Brain microvascular endothelial cell (primary cell): ENCODE measurements around the gene RBM5.

ENCODE experiments used
- DNase-seq: peaks from one replicate; pipeline ENCODE4 v3.0.0-alpha.2; 2020
- H3K27ac ChIP-seq: fragments of 250-450 bp; sonication (Bioruptor Pico); 2 replicates; pipeline ENCODE4 v1.5.1; 2020; ENCODE audit warnings: mild to moderate bottlenecking, moderate library complexity
- H3K27me3 ChIP-seq: fragments of 250-450 bp; sonication (Bioruptor Pico); replicated peaks from 2 replicates; pipeline ENCODE4 v1.5.1; 2020; ENCODE audit warnings: mild to moderate bottlenecking
- H3K36me3 ChIP-seq: fragments of 250-450 bp; sonication (Bioruptor Pico); replicated peaks from 2 replicates; pipeline ENCODE4 v1.5.1; 2020; ENCODE audit warnings: mild to moderate bottlenecking
- H3K4me3 ChIP-seq: 2 replicates; pipeline ENCODE4 v1.5.1; 2011; ENCODE audit warnings: low read depth, mild to moderate bottlenecking, control low read depth, low read length, moderate library complexity
- CTCF ChIP-seq: IDR thresholded peaks from 2 replicates; pipeline ENCODE4 v1.5.1; 2011; ENCODE audit warnings: low read depth, mild to moderate bottlenecking, moderate library complexity, low read length, control low read depth, inconsistent platforms; ENCODE audit errors: missing control alignments
- in situ Hi-C: cut with HindIII; loops from 2 replicates; pipeline ENCODE4 v1.10.0; 2017; ENCODE audit warnings: low sequenced_read_pairs, low pct_ligation_motif_present

RBM5 gene

DNA sequence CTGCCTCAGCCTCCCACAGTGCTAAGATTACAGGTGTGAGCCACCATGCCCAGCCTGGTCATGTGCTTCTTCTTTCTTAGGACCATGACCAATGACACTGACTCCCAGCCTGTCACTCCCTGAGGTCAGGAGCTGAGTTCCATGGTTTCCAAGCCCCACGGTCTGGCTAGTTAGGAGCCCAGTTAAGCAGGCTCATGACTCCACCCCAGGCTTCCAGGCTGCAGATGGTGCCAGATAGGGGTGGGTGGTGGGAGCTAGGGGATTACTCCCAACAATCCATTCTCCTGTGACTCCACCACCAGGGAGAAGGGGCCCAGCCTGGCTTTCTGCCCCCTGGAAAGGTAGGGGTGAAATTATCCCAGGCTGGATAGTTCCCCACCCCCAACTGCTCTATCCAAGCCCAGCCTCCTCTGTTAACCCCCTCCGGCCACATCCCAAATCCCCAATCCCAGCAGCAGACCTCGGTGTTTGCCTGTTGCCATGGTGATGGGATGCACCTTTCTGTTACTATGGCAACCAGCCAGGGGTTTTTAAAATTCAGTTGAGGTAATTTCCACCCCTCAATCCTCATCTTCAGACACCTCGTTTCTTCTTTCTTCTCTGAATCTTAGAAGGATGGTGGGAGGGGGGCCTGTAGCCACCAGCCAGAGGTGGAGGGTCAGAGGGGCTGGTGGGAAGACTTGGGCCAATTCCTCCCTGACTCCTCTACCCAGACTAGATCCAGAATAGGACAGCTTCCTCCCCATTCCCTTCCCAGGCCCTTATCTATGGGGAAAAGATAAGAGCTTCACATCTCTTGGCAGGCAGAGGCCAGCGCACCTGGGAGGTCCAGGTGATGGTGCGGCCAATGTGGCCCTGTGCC is 43.9 kb downstream of the RBM5 start:
- no peak overlapping the region for H3K4me3 ChIP-seq
- no peaks in the 10 kb centered on the region for H3K36me3 ChIP-seq
- H3K27me3 ChIP-seq = no peaks in the 10 kb centered on the region
- DNase-seq = no peak
- H3K27ac ChIP-seq = no peak overlapping the region
- in situ Hi-C loops = no loop called here
- TF ChIP-seq CTCF = no peak

- no peak overlapping the region for H3K27ac ChIP-seq
- TF ChIP-seq CTCF = no peak
- in situ Hi-C loops = no loop called here
- no peaks in the 10 kb centered on the region for H3K27me3 ChIP-seq
- H3K4me3 ChIP-seq = no peak overlapping the region
- no peak for DNase-seq
- no peaks in the 10 kb centered on the region for H3K36me3 ChIP-seq
Measured at GRCh38 chr3:50133283-50133615, 44.5 kb downstream of the RBM5 start.

DNA sequence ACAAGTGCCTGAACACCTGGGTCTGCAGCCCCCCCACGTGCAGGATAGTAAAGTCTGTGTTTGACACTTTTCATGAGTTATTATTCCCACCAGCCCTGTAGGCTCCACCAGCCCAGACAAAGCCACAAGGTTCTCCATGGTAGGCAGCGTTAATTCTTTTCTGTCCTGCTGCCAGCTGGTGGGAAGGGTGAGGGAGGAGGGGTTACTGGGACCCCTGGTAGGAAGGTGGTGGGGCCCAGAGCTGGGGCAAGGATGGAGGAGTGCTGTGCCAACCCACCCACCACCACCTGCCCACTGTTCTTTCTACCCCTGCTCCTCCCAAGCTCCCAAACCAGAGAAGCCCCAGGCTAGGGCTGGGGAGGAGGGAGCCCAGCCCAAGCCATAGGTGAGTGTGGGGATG is 45.6 kb downstream of the RBM5 start:
- Histone ChIP-seq H3K4me3 (no peak overlapping the region), H3K36me3 (no peaks in the 10 kb centered on the region), H3K27ac (no peak overlapping the region), H3K27me3 (no peaks in the 10 kb centered on the region)
- no peak for DNase-seq
- in situ Hi-C loops = no loop called here
- TF ChIP-seq CTCF = no peak

GRCh38 chr3:50135964-50136363 is 47.2 kb downstream of the RBM5 start:
- no peak for DNase-seq
- no peak for TF ChIP-seq CTCF
- H3K27me3 ChIP-seq = no peaks in the 10 kb centered on the region
- H3K36me3 ChIP-seq = no peaks in the 10 kb centered on the region
- no peak overlapping the region for H3K4me3 ChIP-seq
- no peak overlapping the region for H3K27ac ChIP-seq
- in situ Hi-C loops = no loop called here

DNA sequence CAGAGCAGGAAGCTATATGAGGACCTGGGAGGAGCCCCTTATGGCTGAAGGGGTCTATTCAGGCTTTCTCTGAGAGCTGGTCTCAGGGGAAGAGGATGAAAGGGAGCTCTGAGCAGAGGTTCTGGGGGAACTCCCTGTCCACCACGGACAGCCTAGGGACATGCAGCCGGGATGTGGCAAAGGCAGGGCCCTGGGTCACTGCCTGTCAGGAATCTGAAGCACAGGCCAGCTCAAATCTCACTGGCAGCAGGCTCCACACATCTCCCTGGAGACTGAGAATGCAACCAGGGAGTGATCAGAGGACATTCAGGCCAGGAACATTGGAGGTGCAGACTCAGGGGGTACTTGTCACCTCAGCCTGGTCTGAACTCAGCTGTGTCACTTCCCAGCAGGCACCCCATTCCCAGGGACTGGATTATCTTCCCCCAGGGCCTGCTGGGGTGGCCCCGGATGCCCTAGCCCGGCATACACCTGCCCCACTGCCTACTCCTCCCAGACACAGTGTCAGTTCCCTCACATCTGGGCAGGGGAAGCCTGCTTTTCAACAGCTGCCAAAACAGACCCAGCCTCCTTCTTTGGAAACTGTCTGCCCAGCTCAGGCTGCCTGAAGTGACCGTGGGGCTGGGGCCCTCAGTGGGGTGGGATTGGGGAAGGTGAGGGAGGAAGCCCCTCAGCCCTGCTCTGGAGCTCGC is 48.1 kb downstream of the RBM5 start:
- DNase-seq = no peak
- TF ChIP-seq CTCF = no peak
- Histone ChIP-seq H3K36me3 (no peaks in the 10 kb centered on the region), H3K27me3 (no peaks in the 10 kb centered on the region), H3K4me3 (no peak overlapping the region), H3K27ac (no peak overlapping the region)
- in situ Hi-C loops = no loop called here
